ENCODE results near the gene SGK2.

The SGK2 gene

DNA sequence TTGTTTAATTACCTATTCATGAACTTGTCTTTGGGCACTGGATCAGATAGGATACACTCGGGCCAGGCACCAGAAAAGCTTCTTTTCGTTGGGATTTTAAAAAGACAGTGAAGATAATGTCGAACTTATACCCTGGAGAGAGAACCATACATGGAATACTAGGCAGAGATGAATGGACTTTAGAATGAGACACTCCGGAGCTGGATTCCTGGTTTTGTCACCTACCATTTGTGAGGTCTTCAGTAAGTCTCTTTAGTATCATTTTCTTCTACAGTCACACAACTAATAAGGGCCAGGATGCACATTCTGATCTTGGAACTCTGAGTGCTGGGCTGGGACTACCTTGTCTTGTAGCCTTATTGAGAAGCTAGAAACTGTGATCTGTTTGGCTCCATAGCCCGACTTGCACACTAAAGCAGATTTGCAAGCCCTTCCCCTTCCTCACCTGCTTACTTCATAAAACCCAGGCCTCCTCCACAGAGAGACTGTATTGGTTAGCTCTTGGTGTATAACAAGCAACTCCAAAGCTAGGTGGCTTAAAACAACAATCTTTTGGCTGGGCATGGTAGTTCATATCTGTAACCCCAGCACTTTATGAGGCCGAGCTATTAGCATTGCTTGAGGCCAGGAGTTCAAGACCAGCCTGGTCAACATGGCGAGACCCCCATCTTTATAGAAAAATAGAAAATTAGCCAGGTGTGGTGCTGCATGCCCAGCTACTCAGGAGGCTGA, 24.5 kb downstream of the SGK2 start:
- Histone ChIP-seq H3K9me3 (ENCODE audit: control insufficient read depth, insufficient read depth, low read depth, low read length) (no peaks in the 10 kb centered on the region), H3K36me3 (ENCODE audit: control insufficient read depth in 2 of 2, insufficient read depth in 1 of 2, low read length in 2 of 2) (no peaks in the 10 kb centered on the region), H3K4me1 (ENCODE audit: control insufficient read depth, insufficient read depth, low read length) (no peaks in the 10 kb centered on the region), H3K4me3 (ENCODE audit: low read depth, low read length) (no peak overlapping the region), H3K27ac (ENCODE audit: extremely low read depth, low read depth, low read length) (no peak overlapping the region)
- ChIA-PET CTCF (interaction anchor here (1.2 to 1.4 kb wide), 2 partner anchors 45 to 607 kb away, joined by 3 to 4 read pairs; no protein-coding TSS in a partner anchor), POLR2A (interaction anchor here (1.0 kb wide), 1 partner anchor 69 kb away, joined by 3 read pairs; no protein-coding TSS in a partner anchor)
- TF ChIP-seq ZNF600 (tag by site-specific recombination; IDR thresholded peaks at IDR 0.05) (no peak), FEZF1 (tag by site-specific recombination; IDR thresholded peaks at IDR 0.05) (no peak), ZNF292 (tag by site-specific recombination; IDR thresholded peaks at IDR 0.05; ENCODE audit: borderline replicate concordance, low read depth) (no peak), ZSCAN4 (tag by site-specific recombination; IDR thresholded peaks at IDR 0.05) (no peak), ZBTB48 (tag by site-specific recombination; IDR thresholded peaks at IDR 0.05) (no peak), SALL2 (tag by site-specific recombination; IDR thresholded peaks at IDR 0.05; ENCODE audit: borderline replicate concordance) (no peak), ZNF354C (tag by site-specific recombination; IDR thresholded peaks at IDR 0.05; ENCODE audit: borderline replicate concordance, low read depth) (no peak), ZNF174 (tag by site-specific recombination; IDR thresholded peaks at IDR 0.05) (no peak), ZNF692 (tag by site-specific recombination; IDR thresholded peaks at IDR 0.05) (no peak), ZFP41 (tag by site-specific recombination; IDR thresholded peaks at IDR 0.05; ENCODE audit: borderline replicate concordance) (no peak), BCL11B (tag by site-specific recombination; IDR thresholded peaks at IDR 0.05; ENCODE audit: low read depth) (no peak), ZBTB8A (tag by site-specific recombination; IDR thresholded peaks at IDR 0.05) (no peak), ZNF645 (tag by site-specific recombination; IDR thresholded peaks at IDR 0.05) (no peak), ZNF169 (tag by site-specific recombination; IDR thresholded peaks at IDR 0.05) (no peak), MEIS1 (CRISPR knock-in tag; IDR thresholded peaks at IDR 0.05; ENCODE audit: borderline replicate concordance) (no peak)
- TF ChIP-seq, protein P1, sequence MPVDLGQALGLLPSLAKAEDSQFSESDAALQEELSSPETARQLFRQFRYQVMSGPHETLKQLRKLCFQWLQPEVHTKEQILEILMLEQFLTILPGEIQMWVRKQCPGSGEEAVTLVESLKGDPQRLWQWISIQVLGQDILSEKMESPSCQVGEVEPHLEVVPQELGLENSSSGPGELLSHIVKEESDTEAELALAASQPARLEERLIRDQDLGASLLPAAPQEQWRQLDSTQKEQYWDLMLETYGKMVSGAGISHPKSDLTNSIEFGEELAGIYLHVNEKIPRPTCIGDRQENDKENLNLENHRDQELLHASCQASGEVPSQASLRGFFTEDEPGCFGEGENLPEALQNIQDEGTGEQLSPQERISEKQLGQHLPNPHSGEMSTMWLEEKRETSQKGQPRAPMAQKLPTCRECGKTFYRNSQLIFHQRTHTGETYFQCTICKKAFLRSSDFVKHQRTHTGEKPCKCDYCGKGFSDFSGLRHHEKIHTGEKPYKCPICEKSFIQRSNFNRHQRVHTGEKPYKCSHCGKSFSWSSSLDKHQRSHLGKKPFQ (tag by site-specific recombination; IDR thresholded peaks at IDR 0.05) = no peak
- TF ChIP-seq, protein P2, sequence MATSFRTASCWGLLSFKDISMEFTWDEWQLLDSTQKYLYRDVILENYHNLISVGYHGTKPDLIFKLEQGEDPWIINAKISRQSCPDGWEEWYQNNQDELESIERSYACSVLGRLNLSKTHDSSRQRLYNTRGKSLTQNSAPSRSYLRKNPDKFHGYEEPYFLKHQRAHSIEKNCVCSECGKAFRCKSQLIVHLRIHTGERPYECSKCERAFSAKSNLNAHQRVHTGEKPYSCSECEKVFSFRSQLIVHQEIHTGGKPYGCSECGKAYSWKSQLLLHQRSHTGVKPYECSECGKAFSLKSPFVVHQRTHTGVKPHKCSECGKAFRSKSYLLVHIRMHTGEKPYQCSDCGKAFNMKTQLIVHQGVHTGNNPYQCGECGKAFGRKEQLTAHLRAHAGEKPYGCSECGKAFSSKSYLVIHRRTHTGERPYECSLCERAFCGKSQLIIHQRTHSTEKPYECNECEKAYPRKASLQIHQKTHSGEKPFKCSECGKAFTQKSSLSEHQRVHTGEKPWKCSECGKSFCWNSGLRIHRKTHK (tag by site-specific recombination; IDR thresholded peaks at IDR 0.05) = no peak

GRCh38 chr20:43583982-43584432, 25.2 kb downstream of the SGK2 start:
- Histone ChIP-seq H3K27ac (ENCODE audit: extremely low read depth, low read depth, low read length) (no peak overlapping the region), H3K4me3 (ENCODE audit: low read depth, low read length) (no peak overlapping the region), H3K9me3 (ENCODE audit: control insufficient read depth, insufficient read depth, low read depth, low read length) (no peaks in the 10 kb centered on the region), H3K4me1 (ENCODE audit: control insufficient read depth, insufficient read depth, low read length) (no peaks in the 10 kb centered on the region), H3K36me3 (ENCODE audit: control insufficient read depth in 2 of 2, insufficient read depth in 1 of 2, low read length in 2 of 2) (no peaks in the 10 kb centered on the region)
- CTCF ChIA-PET = interaction anchor here (1.2 to 1.4 kb wide), 2 partner anchors 45 to 606 kb away, joined by 3 to 4 read pairs; no protein-coding TSS in a partner anchor
- POLR2A ChIA-PET = no interaction called here
- no peak for TF ChIP-seq ZNF521 (tag by site-specific recombination; IDR thresholded peaks at IDR 0.05)
- no peak for TF ChIP-seq ZBTB8A (tag by site-specific recombination; IDR thresholded peaks at IDR 0.05)
- TF ChIP-seq ZNF561 (tag by site-specific recombination; IDR thresholded peaks at IDR 0.05; ENCODE audit: borderline replicate concordance) = peak; percentile 50; the same call in 1 of the 2 replicates
- peak; percentile 60; the same call in 1 of the 2 replicates for TF ChIP-seq ZNF184 (tag by site-specific recombination; IDR thresholded peaks at IDR 0.05)

Measured in HEK293 (cell line).